Measurements from ENCODE around the gene B4GALNT4.
"Not testable (repeated sequence)": the region's sequence is repeated elsewhere in the genome, so short reads cannot be mapped to it uniquely, and the experiment has no call there.

The B4GALNT4 gene, protein sequence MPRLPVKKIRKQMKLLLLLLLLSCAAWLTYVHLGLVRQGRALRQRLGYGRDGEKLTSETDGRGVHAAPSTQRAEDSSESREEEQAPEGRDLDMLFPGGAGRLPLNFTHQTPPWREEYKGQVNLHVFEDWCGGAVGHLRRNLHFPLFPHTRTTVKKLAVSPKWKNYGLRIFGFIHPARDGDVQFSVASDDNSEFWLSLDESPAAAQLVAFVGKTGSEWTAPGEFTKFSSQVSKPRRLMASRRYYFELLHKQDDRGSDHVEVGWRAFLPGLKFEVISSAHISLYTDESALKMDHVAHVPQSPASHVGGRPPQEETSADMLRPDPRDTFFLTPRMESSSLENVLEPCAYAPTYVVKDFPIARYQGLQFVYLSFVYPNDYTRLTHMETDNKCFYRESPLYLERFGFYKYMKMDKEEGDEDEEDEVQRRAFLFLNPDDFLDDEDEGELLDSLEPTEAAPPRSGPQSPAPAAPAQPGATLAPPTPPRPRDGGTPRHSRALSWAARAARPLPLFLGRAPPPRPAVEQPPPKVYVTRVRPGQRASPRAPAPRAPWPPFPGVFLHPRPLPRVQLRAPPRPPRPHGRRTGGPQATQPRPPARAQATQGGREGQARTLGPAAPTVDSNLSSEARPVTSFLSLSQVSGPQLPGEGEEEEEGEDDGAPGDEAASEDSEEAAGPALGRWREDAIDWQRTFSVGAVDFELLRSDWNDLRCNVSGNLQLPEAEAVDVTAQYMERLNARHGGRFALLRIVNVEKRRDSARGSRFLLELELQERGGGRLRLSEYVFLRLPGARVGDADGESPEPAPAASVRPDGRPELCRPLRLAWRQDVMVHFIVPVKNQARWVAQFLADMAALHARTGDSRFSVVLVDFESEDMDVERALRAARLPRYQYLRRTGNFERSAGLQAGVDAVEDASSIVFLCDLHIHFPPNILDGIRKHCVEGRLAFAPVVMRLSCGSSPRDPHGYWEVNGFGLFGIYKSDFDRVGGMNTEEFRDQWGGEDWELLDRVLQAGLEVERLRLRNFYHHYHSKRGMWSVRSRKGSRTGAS

DNA sequence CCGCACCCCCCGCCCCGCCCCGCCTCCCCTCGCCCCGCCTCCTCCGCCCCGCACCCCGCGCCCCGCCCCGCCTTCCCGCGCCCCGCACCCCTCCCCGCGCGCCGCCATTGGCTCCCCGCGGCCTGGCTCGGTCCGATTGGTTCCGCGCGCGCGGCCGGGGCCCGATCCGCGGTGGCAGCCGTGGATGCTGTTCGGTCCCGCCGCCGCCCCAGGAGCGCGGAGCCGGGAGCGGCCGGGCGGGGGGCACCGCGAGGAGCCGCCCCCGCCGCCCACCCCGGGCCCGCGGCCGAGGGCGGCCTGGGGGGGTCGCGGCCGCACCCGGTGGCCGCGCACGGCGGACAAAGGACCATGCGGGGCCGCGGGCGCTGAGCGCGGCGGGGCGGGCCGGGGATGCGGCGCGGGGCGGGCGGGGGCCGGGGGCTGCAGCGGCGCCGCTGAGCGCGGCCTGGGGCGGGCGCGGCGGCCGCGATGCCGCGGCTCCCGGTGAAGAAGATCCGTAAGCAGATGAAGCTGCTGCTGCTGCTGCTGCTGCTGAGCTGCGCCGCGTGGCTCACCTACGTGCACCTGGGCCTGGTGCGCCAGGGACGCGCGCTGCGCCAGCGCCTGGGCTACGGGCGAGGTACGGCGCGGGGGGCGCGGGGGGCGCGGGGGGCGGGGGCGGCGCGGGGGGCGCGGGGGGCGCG, at the start of gene B4GALNT4:
TSS of gene B4GALNT4 (plus strand) at position 164 of the 683 bp plus-strand sequence. CDS start at position 469, 305 bp downstream.
- ChIA-PET CTCF (no interaction called here), POLR2A (no interaction called here)
- DNase-seq (ENCODE audit: extremely low spot score): no peak
- TF ChIP-seq, protein P1, sequence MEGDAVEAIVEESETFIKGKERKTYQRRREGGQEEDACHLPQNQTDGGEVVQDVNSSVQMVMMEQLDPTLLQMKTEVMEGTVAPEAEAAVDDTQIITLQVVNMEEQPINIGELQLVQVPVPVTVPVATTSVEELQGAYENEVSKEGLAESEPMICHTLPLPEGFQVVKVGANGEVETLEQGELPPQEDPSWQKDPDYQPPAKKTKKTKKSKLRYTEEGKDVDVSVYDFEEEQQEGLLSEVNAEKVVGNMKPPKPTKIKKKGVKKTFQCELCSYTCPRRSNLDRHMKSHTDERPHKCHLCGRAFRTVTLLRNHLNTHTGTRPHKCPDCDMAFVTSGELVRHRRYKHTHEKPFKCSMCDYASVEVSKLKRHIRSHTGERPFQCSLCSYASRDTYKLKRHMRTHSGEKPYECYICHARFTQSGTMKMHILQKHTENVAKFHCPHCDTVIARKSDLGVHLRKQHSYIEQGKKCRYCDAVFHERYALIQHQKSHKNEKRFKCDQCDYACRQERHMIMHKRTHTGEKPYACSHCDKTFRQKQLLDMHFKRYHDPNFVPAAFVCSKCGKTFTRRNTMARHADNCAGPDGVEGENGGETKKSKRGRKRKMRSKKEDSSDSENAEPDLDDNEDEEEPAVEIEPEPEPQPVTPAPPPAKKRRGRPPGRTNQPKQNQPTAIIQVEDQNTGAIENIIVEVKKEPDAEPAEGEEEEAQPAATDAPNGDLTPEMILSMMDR (IDR thresholded peaks at IDR 0.05; ENCODE audit: control extremely low read depth, extremely low read depth, low read depth, missing control alignments): no peak

DNA sequence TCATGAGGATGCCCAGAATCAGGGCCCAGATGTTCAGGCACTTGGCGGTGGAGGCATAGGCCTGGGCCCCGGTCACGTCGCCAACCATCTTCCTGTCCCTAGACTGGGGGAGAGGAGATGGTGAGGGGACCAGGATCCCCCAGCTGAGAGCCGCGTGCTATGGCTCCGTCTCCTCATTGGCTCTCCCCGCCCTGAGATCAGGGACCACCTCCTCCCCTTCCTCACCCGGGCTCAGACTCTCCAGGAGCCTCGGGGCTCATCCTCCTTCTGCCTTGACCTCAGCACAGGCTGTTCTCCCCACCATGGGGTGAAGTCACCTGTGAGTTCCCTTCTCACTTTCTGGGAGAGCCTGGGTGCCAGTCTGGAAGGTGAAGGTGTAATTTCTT, 49.4 kb upstream of the B4GALNT4 start:
- CTCF ChIA-PET: interaction anchor here (1.8 kb wide), 1 partner anchor 20 kb away, joined by 5 read pairs; no protein-coding TSS in a partner anchor
- DNase-seq (ENCODE audit: extremely low spot score); POLR2A ChIA-PET: not testable (repeated sequence)

DNA sequence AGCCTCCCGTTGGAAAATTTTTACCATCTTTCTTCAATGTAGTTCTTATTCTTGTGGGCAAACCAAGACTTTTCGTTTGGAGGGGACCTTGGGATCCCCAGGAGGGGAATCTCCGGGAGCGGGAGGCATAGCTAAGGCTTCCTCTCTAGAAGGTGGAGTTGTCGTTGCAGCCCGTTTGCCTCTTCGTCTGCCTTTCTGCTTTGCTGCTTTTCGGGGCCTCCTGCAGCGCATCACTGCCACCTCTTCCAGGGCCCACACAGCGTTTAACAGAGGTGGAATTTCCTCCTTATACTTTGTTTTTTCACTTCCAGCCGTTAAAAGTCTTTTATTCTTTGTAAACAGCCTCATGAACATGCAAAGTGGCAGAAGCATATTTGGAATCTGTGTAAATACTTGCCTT, 45.1 kb upstream of the B4GALNT4 start:
- ChIA-PET CTCF (interaction anchor here (0.6 to 1.5 kb wide), 3 partner anchors 12 to 73 kb away, joined by 3 to 4 read pairs (median 3); no protein-coding TSS in a partner anchor), POLR2A (no interaction called here)
- no peak for DNase-seq (ENCODE audit: extremely low spot score)
- TF ChIP-seq, protein P1 (IDR thresholded peaks at IDR 0.05; ENCODE audit: control extremely low read depth, extremely low read depth, low read depth, missing control alignments): no peak

DNA sequence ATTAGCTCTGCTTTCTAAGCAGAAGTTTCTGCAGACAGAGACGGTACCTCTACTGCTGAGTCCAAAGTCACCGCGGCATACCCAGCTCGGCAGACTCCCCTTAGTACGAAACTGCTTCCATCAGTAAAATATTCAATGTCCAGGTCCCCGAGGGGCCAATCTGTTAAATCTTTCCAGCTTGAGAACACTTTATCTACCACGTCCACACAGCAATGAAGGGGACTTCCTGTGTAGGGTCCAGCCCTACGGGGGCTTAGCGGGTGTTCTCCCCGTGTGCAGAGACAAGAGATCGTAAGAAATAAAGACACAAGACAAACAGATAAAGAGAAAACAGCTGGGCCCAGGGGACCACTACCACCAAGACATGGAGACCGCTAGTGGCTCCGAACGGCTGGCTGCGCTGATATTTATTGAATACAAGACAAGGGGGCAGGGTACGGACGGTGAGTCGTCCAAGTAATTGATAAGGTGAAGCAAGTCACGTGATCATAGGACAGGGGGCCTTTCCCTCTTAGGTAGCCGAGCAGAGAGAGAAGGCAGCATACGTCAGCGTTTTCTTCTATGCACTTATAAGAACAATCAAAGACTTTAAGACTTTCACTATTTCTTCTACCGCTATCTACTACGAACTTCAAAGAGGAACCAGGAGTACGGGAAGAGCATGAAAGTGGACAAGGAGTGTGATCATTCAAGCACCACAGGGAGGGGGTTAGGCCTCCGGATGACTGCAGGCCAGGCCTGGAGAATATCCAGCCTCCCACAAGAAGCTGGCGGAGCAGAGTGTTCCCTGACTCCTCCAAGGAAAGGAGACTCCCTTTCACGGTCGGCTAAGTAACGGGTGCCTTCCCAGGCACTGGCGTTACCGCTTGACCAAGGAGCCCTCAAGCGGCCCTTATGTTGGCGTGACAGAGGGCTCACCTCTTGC, 44.4 kb upstream of the B4GALNT4 start:
- DNase-seq (ENCODE audit: extremely low spot score); POLR2A ChIA-PET: not testable (repeated sequence)
- CTCF ChIA-PET: interaction anchor here (1.3 to 1.5 kb wide), 2 partner anchors 13 to 74 kb away, joined by 3 to 4 read pairs; no protein-coding TSS in a partner anchor

DNA sequence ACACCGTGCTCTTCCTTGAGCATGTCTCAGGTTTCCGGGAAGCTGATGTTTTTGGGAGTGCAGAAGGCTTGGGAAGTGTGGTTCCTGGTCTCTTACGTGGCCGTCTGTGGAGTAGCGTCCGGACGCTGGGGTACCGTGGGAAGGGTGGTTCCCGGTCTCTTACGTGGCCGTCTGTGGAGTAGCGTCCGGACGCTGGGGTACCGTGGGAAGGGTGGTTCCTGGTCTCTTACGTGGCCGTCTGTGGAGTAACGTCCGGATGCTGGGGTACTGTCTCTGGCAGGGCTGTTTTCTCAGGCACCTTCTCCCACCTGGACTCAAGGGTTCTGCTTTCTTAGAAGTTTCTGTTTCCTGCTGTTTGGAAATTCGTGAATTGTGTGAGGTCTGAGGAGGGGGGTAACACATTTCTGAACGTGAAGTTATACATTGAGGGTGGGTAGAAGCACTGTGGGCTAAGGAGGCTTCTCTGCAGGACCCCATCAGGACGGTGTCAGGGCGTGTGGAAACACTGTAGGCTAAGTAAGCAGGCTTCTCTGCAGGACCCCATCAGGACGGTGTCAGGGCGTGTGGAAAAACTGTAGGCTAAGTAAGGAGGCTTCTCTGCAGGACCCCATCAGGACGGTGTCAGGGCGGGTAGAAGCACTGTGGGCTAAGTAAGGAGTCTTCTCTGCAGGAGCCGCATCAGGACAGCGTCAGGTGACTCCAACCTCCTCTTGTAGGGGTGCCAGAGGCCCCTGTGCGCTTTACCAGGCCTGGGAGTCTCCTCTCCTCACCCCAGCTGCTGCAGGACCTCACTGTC, 43.3 kb upstream of the B4GALNT4 start:
- TF ChIP-seq, protein P1 (IDR thresholded peaks at IDR 0.05; ENCODE audit: control extremely low read depth, extremely low read depth, low read depth, missing control alignments): no peak
- POLR2A ChIA-PET: no interaction called here
- DNase-seq (ENCODE audit: extremely low spot score): no peak
- CTCF ChIA-PET: interaction anchor here (1.5 to 2.1 kb wide), 3 partner anchors 14 to 76 kb away, joined by 3 to 5 read pairs (median 4); no protein-coding TSS in a partner anchor

DNA sequence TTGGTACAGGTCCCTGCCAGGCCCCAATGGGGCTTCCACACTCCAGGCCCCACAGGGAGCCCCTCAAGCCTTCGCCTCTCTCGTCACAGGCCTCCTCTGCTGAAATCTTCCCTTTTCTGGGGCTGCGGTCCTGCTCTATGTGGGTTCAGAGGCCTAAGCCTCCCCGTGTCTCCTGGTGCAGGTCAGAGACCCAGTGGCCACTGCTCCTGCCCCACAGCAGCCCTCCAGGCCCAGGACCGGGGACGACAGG, 42.8 kb upstream of the B4GALNT4 start:
- no peak for DNase-seq (ENCODE audit: extremely low spot score)
- TF ChIP-seq, protein P1 (IDR thresholded peaks at IDR 0.05; ENCODE audit: control extremely low read depth, extremely low read depth, low read depth, missing control alignments): no peak
- ChIA-PET POLR2A (no interaction called here), CTCF (interaction anchor here (1.6 to 2.1 kb wide), 3 partner anchors 14 to 76 kb away, joined by 4 to 8 read pairs (median 5); no protein-coding TSS in a partner anchor)

Measured in GM10248 (cell line).